A549 (cell line): ENCODE results near the gene STOX1.
A peak's percentile ranks its signal among the peaks of the same experiment; 100 is the strongest.

Source experiments
- CTCF ChIP-seq: fragments of >200 bp; sonication (Bioruptor Twin); formaldehyde crosslinking; IDR thresholded peaks from 3 replicates; pipeline ENCODE4 v1.5.1; 2016
- EP300 ChIP-seq, 2 experiments: fragments of >200 bp; sonication (Bioruptor Twin); formaldehyde crosslinking; IDR thresholded peaks; 2 replicates in 1 of 2; 3 replicates in 1 of 2; pipeline ENCODE4 v1.6.1; 2016 to 2017
- HMGXB4 ChIP-seq: fragments of 250-450 bp; sonication (Bioruptor Pico); IDR thresholded peaks from 2 replicates; pipeline ENCODE4 v1.5.0; 2021; ENCODE audit warnings: mild to moderate bottlenecking, moderate library complexity, borderline replicate concordance
- KDM1A ChIP-seq: fragments of 200-600 bp; sonication (generic); IDR thresholded peaks from 2 replicates; pipeline ENCODE4 v1.6.1; 2016; ENCODE audit warnings: low read depth, mild to moderate bottlenecking
- NR3C1 ChIP-seq: fragments of >200 bp; sonication (Bioruptor Twin); formaldehyde crosslinking; IDR thresholded peaks from 3 replicates; pipeline ENCODE4 v1.6.1; 2017
- PHF8 ChIP-seq: fragments of 200-600 bp; sonication (generic); IDR thresholded peaks from 2 replicates; pipeline ENCODE4 v1.6.1; 2016; ENCODE audit warnings: low read depth, mild to moderate bottlenecking, antibody characterized with exemption, moderate library complexity, borderline replicate concordance
- RAD21 ChIP-seq, 2 experiments: fragments of >200 bp in 1 of 2; sonication (Bioruptor Twin) in 1 of 2; formaldehyde crosslinking in 1 of 2; IDR thresholded peaks in 1 of 2; conservative IDR thresholded peaks in 1 of 2; 2 replicates in 1 of 2; 3 replicates in 1 of 2; pipeline ENCODE4 v1.6.1; 2012 to 2018; ENCODE audit warnings: inconsistent platforms in 1 of 2
- RFX5 ChIP-seq: fragments of 450-650 bp; IDR thresholded peaks from 2 replicates; pipeline ENCODE4 v1.7.1; 2014; ENCODE audit warnings: antibody characterized with exemption, mild to moderate bottlenecking, moderate library complexity
- USF2 ChIP-seq: fragments of 450-650 bp; IDR thresholded peaks from 2 replicates; pipeline ENCODE4 v1.6.1; 2014; ENCODE audit warnings: antibody characterized with exemption
- TF ChIP-seq, protein P1 (sequence below): IDR thresholded peaks from 2 replicates; pipeline ENCODE4 v1.6.1; 2012
- TF ChIP-seq, protein P2 (sequence below): fragments of 200-600 bp; sonication (generic); IDR thresholded peaks from 2 replicates; pipeline ENCODE4 v1.6.1; 2016; ENCODE audit warnings: antibody characterized with exemption, mild to moderate bottlenecking, moderate library complexity

GRCh38 chr10:68826764-68827591 lies at the start of gene STOX1:
- TF ChIP-seq HMGXB4 (CRISPR knock-in tag) (no peak), PHF8 (peak; percentile 49; the same call in 1 of the 2 replicates), NR3C1 (no peak), RFX5 (no peak), CTCF (no peak), KDM1A (no peak), RAD21 (conservative IDR thresholded peaks at IDR 0.05 in 1 of 2, IDR thresholded peaks at IDR 0.05 in 1 of 2) (no peak), EP300 (IDR thresholded peaks at IDR 0.05) (no peak), USF2 (no peak)
- TF ChIP-seq, protein P1, sequence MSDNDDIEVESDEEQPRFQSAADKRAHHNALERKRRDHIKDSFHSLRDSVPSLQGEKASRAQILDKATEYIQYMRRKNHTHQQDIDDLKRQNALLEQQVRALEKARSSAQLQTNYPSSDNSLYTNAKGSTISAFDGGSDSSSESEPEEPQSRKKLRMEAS: peak; percentile 76
- TF ChIP-seq, protein P2, sequence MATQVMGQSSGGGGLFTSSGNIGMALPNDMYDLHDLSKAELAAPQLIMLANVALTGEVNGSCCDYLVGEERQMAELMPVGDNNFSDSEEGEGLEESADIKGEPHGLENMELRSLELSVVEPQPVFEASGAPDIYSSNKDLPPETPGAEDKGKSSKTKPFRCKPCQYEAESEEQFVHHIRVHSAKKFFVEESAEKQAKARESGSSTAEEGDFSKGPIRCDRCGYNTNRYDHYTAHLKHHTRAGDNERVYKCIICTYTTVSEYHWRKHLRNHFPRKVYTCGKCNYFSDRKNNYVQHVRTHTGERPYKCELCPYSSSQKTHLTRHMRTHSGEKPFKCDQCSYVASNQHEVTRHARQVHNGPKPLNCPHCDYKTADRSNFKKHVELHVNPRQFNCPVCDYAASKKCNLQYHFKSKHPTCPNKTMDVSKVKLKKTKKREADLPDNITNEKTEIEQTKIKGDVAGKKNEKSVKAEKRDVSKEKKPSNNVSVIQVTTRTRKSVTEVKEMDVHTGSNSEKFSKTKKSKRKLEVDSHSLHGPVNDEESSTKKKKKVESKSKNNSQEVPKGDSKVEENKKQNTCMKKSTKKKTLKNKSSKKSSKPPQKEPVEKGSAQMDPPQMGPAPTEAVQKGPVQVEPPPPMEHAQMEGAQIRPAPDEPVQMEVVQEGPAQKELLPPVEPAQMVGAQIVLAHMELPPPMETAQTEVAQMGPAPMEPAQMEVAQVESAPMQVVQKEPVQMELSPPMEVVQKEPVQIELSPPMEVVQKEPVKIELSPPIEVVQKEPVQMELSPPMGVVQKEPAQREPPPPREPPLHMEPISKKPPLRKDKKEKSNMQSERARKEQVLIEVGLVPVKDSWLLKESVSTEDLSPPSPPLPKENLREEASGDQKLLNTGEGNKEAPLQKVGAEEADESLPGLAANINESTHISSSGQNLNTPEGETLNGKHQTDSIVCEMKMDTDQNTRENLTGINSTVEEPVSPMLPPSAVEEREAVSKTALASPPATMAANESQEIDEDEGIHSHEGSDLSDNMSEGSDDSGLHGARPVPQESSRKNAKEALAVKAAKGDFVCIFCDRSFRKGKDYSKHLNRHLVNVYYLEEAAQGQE: no peak
